Lower lobe of right lung (tissue), 2 donors: ENCODE data around the gene NKD2. TPM values are rescaled to one million over a fixed set of nuclear protein-coding genes. Genes with fewer than 3 reads are reported as not detected.

ENCODE experiments used
- ATAC-seq, 2 donors: fragments of 200-7000 bp; cut with Tn5 transposase; one replicate each; pipeline ENCODE4 v1.9.1; 2020 to 2022; ENCODE audit warnings: mild to moderate bottlenecking in 2 of 2, moderate library complexity in 2 of 2
- DNase-seq: peaks from one replicate; pipeline ENCODE4 v3.0.0-alpha.2; 2020
- H3K27ac ChIP-seq: fragments of 200-600 bp; one replicate; pipeline ENCODE4 v1.8.0; 2022
- H3K27me3 ChIP-seq: fragments of 200-600 bp; one replicate; pipeline ENCODE4 v1.8.0; 2022; ENCODE audit warnings: low read depth
- H3K36me3 ChIP-seq: fragments of 200-600 bp; one replicate; pipeline ENCODE4 v1.8.0; 2022; ENCODE audit warnings: mild to moderate bottlenecking
- H3K4me1 ChIP-seq: fragments of 200-600 bp; one replicate; pipeline ENCODE4 v1.8.0; 2022
- H3K4me3 ChIP-seq: fragments of 200-600 bp; one replicate; pipeline ENCODE4 v1.8.0; 2022; ENCODE audit warnings: mild to moderate bottlenecking
- H3K9me3 ChIP-seq: fragments of 200-600 bp; one replicate; pipeline ENCODE4 v1.8.0; 2022
- intact Hi-C: fragments of 100-400 bp; cut with DNase I; formaldehyde crosslinking; loops from one replicate; pipeline ENCODE4 v1.11.0; 2022
- total RNA-seq: library from RNA; stranded (reverse); fragmentation: NEBNext Ultra II Directional; extraction: Animal tissue kit (Norgen Biotek cat#: 25700); gene quantifications from one replicate; pipeline ENCODE4 v1.2.1, GENCODE V29; 2021
- TF ChIP-seq, protein P1 (sequence below): fragments of 200-600 bp; IDR thresholded peaks from one replicate; pipeline ENCODE4 v1.8.0; 2022; ENCODE audit warnings: antibody characterized with exemption, mild to moderate bottlenecking
- donor health status: DM: no; HTN: yes; CAD: no; lungs with severe emphysema.

NKD2 gene
- total RNA-seq, 1 donor from 2014 or later = 24.1 TPM

DNA sequence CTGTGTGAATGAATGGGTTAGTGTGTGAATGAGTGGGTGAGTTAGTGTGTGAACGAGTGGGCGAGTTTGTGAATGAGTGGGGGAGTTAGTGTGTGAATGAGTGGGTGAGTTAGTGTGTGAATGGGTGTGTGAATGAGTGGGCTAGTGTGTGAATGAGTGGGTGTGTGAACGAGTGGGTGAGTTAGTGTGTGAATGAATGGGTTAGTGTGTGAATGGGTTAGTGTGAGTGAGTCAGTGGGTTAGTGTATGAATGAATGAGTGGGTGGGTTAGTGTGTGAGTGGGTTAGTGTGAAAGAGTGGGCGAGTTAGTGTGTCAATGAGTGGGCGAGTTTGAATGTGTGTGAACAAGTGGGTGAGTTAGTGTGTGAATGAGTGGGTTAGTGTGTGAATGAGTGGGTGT is 35.5 kb downstream of the NKD2 start:
- no peaks in the 10 kb centered on the region for H3K27me3 ChIP-seq
- H3K4me3 ChIP-seq = no peak overlapping the region
- H3K27ac ChIP-seq = no peak overlapping the region
- intact Hi-C loops = no loop called here
- H3K9me3 ChIP-seq = no peaks in the 10 kb centered on the region
- ATAC-seq (no peak), DNase-seq (no peak)
- no peaks in the 10 kb centered on the region for H3K36me3 ChIP-seq
- no peaks in the 10 kb centered on the region for H3K4me1 ChIP-seq
- TF ChIP-seq, protein P1, sequence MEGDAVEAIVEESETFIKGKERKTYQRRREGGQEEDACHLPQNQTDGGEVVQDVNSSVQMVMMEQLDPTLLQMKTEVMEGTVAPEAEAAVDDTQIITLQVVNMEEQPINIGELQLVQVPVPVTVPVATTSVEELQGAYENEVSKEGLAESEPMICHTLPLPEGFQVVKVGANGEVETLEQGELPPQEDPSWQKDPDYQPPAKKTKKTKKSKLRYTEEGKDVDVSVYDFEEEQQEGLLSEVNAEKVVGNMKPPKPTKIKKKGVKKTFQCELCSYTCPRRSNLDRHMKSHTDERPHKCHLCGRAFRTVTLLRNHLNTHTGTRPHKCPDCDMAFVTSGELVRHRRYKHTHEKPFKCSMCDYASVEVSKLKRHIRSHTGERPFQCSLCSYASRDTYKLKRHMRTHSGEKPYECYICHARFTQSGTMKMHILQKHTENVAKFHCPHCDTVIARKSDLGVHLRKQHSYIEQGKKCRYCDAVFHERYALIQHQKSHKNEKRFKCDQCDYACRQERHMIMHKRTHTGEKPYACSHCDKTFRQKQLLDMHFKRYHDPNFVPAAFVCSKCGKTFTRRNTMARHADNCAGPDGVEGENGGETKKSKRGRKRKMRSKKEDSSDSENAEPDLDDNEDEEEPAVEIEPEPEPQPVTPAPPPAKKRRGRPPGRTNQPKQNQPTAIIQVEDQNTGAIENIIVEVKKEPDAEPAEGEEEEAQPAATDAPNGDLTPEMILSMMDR = no peak

DNA sequence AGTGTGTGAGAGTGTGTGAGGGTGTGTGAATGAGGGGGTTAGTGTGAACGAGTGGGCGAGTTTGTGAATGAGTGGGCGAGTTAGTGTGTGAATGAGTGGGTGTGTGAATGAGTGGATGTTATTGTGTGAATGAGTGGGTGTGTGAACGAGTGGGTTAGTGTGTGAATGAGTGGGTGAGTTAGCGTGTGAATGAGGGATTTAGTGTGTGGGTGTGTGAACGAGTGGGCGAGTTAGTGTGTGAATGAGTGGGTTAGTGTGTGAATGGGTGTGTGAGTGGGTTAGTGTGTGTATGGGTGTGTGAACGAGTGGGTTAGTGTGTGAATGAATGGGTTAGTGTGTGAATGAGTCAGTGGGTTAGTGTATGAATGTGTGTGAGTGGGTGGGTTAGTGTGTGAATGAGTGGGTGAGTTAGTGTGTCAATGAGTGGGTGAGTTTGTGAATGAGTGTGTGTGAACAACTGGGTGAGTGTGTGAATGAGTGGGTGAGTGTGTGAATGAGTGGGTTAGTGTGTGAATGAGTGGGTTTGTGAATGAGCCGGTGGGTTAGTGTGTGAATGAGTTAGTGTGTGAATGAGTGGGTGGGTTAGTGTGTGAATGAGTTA is 37.5 kb downstream of the NKD2 start:
- ATAC-seq (no peak), DNase-seq (no peak)
- intact Hi-C loops = no loop called here
- TF ChIP-seq, protein P1 = no peak
- Histone ChIP-seq H3K4me1 (no peaks in the 10 kb centered on the region), H3K4me3 (no peak overlapping the region), H3K36me3 (peaks cover 8% of the 10 kb centered on the region), H3K27ac (no peak overlapping the region), H3K9me3 (no peaks in the 10 kb centered on the region), H3K27me3 (no peaks in the 10 kb centered on the region)

DNA sequence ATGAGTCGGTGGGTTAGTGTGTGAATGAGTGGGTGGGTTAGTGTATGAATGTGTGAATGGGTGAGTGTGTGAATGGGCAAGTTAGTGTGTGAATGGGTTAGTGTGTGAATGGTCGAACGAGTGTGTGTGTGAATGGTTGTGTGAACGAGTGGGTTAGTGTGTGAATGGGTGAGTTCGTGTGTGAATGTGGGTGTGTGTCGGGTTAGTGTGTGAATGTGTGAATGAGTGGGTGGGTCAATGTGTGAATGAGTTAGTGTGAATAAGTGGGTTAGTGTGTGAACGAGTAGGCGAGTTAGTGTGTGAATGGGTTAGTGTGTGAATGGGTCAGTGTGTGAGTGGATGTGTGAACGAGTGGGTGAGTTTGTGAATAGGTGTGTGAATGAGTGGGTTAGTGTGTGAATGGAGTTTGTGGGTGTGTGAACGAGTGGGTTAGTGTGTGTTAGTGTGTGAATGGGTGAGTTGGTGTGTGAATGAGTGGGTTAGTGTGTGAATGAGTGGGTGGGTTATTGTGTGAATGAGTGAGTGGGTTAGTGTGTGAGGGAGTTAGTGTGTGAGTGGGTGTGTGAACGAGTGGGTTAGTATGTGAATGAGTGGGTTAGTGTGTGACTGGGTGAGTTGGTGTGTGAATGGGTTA is 38.8 kb downstream of the NKD2 start:
- TF ChIP-seq, protein P1 = no peak
- no peak for DNase-seq
- H3K4me1 ChIP-seq = no peaks in the 10 kb centered on the region
- H3K4me3 ChIP-seq = no peak overlapping the region
- H3K27me3 ChIP-seq = no peaks in the 10 kb centered on the region
- H3K36me3 ChIP-seq = peaks cover 22% of the 10 kb centered on the region
- no peaks in the 10 kb centered on the region for H3K9me3 ChIP-seq
- no peak overlapping the region for H3K27ac ChIP-seq
- ATAC-seq = no peak
- intact Hi-C loops = no loop called here

DNA sequence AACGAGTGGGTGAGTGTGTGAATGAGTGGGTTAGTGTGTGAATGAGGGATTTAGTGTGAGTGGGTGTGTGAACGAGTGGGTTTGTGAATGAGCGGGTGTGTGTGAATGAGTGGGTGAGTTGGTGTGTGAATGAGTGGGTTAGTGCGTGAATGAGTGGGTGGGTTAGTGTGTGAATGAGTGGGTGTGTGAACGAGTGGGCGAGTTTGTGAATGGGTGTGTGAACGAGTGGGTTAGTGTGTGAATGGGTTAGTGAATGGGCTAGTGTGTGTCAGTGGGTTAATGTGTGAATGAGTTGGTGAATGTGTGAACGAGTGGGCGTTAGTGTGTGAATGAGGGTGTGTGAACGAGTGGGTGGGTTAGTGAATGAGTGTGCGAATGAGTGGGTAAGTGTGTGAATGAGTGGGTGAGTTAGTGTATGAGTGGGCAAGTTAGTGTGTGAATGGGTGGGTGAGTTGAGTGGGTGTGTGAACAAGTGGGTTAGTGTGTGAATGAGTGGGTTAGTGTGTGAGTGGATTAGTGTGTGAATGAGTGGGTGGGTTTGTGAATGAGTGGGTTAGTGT is 39.6 kb downstream of the NKD2 start:
- no peaks in the 10 kb centered on the region for H3K9me3 ChIP-seq
- no peak for ATAC-seq
- H3K4me3 ChIP-seq = no peak overlapping the region
- DNase-seq = peak; percentile 5
- peaks cover 29% of the 10 kb centered on the region for H3K36me3 ChIP-seq
- no peaks in the 10 kb centered on the region for H3K27me3 ChIP-seq
- TF ChIP-seq, protein P1 = no peak
- H3K27ac ChIP-seq = no peak overlapping the region
- intact Hi-C loops = no loop called here
- H3K4me1 ChIP-seq = no peaks in the 10 kb centered on the region

DNA sequence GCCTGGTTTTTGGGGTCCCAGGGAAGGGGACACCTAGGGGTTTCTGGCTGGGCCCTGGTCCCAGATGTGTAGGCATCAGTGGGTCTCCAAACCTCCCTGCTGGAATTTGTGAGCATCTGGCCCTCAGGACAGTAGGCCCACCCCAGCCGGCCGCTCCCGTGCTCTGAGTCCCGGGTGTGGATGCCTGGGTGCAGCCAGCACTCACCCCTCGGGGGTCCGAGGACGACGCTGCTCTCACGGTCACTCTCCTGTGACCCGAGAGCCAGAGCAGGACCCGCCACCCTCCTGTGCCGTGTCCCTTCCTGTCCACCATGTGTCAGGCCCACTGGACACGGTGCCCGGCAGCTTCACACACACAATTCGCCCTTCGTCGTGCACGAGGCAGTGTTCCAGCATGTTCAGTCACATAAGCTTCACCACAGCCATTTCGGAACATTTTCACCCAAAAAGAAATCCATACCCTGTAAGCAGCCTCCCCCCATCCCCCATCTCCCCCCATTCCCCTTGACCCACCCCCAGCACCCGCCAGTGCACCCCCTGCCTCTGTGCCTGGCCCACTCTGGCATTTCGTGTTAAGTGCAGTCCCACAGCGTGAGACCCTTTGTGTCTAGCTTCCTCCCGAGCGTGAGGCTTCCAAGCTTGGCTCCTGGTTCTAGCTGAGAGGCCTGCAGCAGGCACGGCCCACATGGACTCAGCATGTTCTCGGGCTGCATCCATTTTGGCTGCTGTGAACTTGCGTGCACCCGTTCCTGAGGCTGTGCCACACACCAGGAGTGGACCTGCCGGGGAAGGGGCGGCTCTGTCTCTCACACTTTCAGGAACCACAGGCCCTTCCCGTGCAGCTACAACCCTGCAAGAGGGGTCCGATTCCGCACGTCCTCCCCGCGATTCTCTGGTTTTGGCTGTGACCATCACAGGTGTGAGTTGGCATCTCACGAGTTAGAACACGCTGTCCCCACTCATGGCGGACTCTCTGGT is 40.5 kb downstream of the NKD2 start:
- no peaks in the 10 kb centered on the region for H3K27me3 ChIP-seq
- H3K4me1 ChIP-seq = no peaks in the 10 kb centered on the region
- peaks cover 38% of the 10 kb centered on the region for H3K36me3 ChIP-seq
- H3K27ac ChIP-seq = no peak overlapping the region
- TF ChIP-seq, protein P1 = no peak
- intact Hi-C loops = no loop called here
- DNase-seq (peak; percentile 41), ATAC-seq (no peak)
- no peaks in the 10 kb centered on the region for H3K9me3 ChIP-seq
- no peak overlapping the region for H3K4me3 ChIP-seq
